ENCODE measurements around the gene ATP8B1. TPM values are rescaled to one million over a fixed set of nuclear protein-coding genes. Genes with fewer than 3 reads are reported as not detected.

Gene ATP8B1
- total RNA-seq, 1 experiment from 2014 or later: 1.1 TPM

GRCh38 chr18:57805117-57805516, 2.0 kb upstream of the ATP8B1 start:
- H3K4ac ChIP-seq (ENCODE audit: low read depth, low read length): no peak overlapping the region
- no peak overlapping the region for H4K5ac ChIP-seq (ENCODE audit: insufficient read length, low read depth, low read length)
- H3T11ph ChIP-seq (ENCODE audit: low read length): no peak overlapping the region
- H2AK5ac ChIP-seq (ENCODE audit: insufficient read length, low read length): no peak overlapping the region
- H4K20me1 ChIP-seq (ENCODE audit: control insufficient read depth, insufficient read depth, insufficient read length): no peaks in the 10 kb centered on the region
- no peaks in the 10 kb centered on the region; a peak in 1 of 7 replicates for H3K36me3 Mint-ChIP-seq (ENCODE audit: insufficient read depth in 1 of 3, low read depth in 3 of 3)
- no peak overlapping the region for H3K23ac ChIP-seq (ENCODE audit: insufficient read length, low read depth, low read length)
- H3K79me1 ChIP-seq (ENCODE audit: insufficient read depth, low read depth, low read length, poor library complexity, severe bottlenecking): no peaks in the 10 kb centered on the region
- DNase-seq: no peak
- H3K56ac ChIP-seq (ENCODE audit: insufficient read length, low read depth, low read length): no peak overlapping the region
- no peaks in the 10 kb centered on the region for H3K9me3 Mint-ChIP-seq
- no CpG with 5 or more reads among the region's 6 CpGs for WGBS (ENCODE audit: extremely low coverage, insufficient read length, low lambda C conversion rate)
- no peak overlapping the region for H2BK120ac ChIP-seq (ENCODE audit: low read depth, low read length, poor library complexity, severe bottlenecking)
- H3K14ac ChIP-seq (ENCODE audit: insufficient read depth, low read length): no peak overlapping the region
- no peaks in the 10 kb centered on the region for H3K4me1 ChIP-seq (ENCODE audit: insufficient read depth, low read length)
- no peak overlapping the region for H3K27ac Mint-ChIP-seq
- no peak overlapping the region for H3K18ac ChIP-seq (ENCODE audit: insufficient read length, low read depth, low read length)
- H4K8ac ChIP-seq (replicated peaks; ENCODE audit: insufficient read length, low read depth, low read length): no peak overlapping the region
- H2BK15ac ChIP-seq (ENCODE audit: low read depth, low read length): no peak overlapping the region
- no peak overlapping the region for H2BK12ac ChIP-seq (ENCODE audit: insufficient read length, low read depth, low read length)
- peaks cover 62% of the 10 kb centered on the region for H3K27me3 Mint-ChIP-seq (ENCODE audit: low read depth)
- H3K27ac ChIP-seq (ENCODE audit: insufficient read length, low read depth, low read length): no peak overlapping the region
- peaks cover 24% of the 10 kb centered on the region for H3K23me2 ChIP-seq (ENCODE audit: insufficient read length, low read depth, low read length, poor library complexity, severe bottlenecking)
- TF ChIP-seq, protein P1, sequence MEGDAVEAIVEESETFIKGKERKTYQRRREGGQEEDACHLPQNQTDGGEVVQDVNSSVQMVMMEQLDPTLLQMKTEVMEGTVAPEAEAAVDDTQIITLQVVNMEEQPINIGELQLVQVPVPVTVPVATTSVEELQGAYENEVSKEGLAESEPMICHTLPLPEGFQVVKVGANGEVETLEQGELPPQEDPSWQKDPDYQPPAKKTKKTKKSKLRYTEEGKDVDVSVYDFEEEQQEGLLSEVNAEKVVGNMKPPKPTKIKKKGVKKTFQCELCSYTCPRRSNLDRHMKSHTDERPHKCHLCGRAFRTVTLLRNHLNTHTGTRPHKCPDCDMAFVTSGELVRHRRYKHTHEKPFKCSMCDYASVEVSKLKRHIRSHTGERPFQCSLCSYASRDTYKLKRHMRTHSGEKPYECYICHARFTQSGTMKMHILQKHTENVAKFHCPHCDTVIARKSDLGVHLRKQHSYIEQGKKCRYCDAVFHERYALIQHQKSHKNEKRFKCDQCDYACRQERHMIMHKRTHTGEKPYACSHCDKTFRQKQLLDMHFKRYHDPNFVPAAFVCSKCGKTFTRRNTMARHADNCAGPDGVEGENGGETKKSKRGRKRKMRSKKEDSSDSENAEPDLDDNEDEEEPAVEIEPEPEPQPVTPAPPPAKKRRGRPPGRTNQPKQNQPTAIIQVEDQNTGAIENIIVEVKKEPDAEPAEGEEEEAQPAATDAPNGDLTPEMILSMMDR (conservative IDR thresholded peaks at IDR 0.05): no peak
- H3K4me1 Mint-ChIP-seq: peaks cover 16% of the 10 kb centered on the region in 2 experiments
- no peak overlapping the region for H2BK20ac ChIP-seq (ENCODE audit: low read depth, low read length, poor library complexity, severe bottlenecking)
- H2AFZ ChIP-seq (ENCODE audit: low read length): no peak overlapping the region
- H3K4me2 ChIP-seq (ENCODE audit: insufficient read depth, insufficient read length, low read length): no peak overlapping the region
- no peak overlapping the region for H3K4me3 Mint-ChIP-seq
- no peaks in the 10 kb centered on the region for H3K9me3 ChIP-seq (ENCODE audit: control insufficient read depth, low read depth, low read length)
- H3K9ac ChIP-seq (ENCODE audit: extremely low read depth, insufficient read length, low read length): no peak overlapping the region
- peaks cover 24% of the 10 kb centered on the region; the same call in 1 of the 2 replicates for H3K27me3 ChIP-seq (ENCODE audit: insufficient read depth, low read length)
- no peak overlapping the region for H4K91ac ChIP-seq (ENCODE audit: insufficient read length, low read depth, low read length)
- H2BK5ac ChIP-seq (ENCODE audit: insufficient read length, low read length): no peak overlapping the region
- H3K79me2 ChIP-seq (ENCODE audit: insufficient read depth, low read length): no peaks in the 10 kb centered on the region

Data from H9 (cell line).